GM19351 (cell line): ENCODE data around the gene TBC1D20.
A peak's percentile ranks its signal among the peaks of the same experiment; 100 is the strongest.
"Not testable (repeated sequence)": the region's sequence is repeated elsewhere in the genome, so short reads cannot be mapped to it uniquely, and the experiment has no call there.

Experiments
- ATAC-seq: cut with Tn5 transposase; IDR thresholded peaks from one replicate; pipeline ENCODE4 v1.9.1; 2021; ENCODE audit warnings: mild to moderate bottlenecking, moderate library complexity; ENCODE audit not compliant: unreplicated experiment

The TBC1D20 gene

GRCh38 chr20:476561-477249 lies 14.4 kb upstream of the TBC1D20 start:
- ATAC-seq: not testable (repeated sequence)

- ATAC-seq: no peak
These were observed 13.4 kb upstream of the TBC1D20 start for GRCh38 chr20:475463-476357.

DNA sequence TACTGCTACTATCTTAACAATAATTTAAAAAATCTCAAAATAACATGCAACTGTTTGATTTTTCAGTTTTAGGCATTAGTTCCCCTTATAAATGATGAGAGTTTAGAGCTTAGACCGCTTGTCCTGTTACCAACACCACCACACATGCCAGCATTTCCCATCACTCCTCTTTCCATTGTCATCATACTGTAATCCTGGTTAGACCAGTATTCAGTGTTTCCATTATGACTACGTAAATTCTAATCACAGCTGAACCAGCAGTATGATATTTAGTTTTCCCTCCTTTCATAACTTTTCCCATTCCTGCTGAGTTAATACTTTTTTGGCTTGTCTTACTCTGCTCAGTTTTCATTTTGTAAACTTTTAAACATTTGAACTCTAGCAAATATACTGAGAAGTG lies 12.2 kb upstream of the TBC1D20 start:
- ATAC-seq: no peak

- ATAC-seq: no peak
These were observed 10.6 kb upstream of the TBC1D20 start for GRCh38 chr20:472889-473292.

DNA sequence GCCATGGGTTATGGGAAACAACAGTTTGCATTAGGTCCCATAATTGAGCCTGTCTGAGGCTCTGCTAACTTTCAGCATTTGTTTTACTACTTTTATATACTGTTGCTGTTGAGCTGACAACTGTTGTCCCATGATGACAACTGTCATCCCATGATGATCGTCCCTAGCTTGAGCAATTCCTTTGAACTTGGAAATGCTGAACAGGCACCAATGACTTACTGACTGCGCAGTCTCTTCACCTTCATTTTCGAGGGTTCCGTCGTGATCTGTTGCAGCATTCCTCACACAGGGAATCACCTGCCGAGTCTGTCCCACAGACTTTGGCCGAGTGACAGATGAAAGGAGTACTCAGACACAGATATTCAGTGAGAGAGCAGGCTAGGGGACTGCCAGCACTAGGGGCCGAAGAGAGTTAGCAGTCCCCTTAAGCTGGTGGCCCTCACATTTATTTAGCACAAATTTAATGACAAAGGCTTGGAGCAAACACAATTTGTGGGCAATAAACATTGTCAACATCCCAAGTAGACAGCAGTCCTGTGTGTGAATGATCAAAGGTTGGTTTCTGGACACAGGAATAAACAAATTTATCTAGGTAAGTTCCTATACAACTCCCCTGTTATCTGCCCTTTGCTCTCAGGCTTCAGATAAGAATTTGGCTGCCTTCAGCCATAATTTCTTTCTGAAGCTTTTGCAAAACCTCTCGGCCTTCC lies 10.0 kb upstream of the TBC1D20 start:
- no peak for ATAC-seq

DNA sequence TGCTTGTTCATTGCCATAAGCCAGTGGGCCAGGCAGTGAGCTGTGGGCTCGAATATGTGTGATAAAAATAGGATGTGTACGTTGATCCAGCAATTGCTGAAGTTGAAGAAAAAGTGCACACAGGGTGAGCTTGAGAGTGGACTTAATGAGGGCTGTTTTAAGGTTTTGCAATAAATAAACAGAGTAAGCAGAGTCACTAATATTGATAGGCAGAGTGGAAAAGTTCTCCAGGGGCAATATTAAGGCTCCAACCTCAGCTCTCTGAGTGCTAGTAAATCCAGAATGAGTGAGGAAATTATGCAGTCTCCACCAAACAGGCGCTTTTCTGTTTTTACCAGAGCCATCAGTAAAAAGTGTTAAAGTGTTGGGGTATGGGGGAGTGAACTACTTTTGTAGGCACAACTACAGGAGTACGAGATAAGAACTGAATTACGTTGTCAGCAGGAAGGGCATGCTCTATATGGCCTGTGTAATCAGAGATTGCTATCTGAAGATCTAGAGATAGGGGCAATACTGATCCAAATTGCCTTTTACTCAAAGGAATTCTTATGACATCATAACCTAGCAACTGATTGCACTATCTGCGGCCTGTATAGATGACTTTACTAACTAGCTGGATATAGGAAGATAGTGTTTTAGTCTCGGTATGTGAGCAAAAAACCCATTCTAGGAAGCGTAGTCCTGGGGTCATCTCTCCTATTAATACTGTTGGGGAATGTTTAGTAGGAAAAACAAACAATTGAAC lies 7.6 kb upstream of the TBC1D20 start:
- no peak for ATAC-seq

DNA sequence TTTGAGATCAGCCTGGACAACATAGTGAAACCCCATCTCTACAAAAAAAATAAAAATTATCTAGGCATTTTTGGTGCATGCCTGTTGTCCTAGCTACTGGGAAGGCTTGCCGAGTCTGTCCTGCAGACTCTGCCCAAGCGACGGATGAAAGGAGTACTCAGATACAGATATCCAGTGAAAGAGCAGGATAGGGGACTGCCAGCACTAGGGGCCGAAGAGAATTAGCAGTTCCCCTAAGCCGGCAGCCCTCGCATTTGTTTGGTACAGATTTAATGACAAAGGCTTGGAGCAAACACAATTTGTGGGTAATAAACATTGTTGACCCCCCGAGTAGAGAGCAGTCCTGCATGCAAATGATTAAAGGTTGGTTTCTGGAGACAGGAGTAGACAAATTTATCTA lies 5.4 kb upstream of the TBC1D20 start:
- ATAC-seq: no peak

GRCh38 chr20:461254-462198 lies 807 bp downstream of the TBC1D20 start:
- peak; percentile 45 for ATAC-seq

DNA sequence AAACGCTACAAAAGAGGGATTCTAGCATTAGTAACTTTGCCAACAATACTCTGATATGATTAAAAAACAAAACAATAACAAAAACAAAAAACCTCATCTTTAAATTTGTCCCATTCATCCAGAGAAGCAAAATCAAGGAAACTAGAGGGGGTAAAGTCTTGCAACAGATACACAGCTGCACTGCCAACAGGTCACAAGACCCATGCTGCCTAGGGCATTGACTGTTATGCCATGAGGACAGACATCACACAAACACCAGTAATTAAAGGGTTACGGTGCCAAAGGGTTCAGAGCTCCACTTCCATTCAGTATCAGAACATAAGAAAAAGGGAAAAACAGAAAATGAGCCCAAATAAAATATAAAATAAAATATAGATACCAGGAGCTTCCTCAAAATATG lies 1.6 kb downstream of the TBC1D20 start:
- ATAC-seq: no peak

DNA sequence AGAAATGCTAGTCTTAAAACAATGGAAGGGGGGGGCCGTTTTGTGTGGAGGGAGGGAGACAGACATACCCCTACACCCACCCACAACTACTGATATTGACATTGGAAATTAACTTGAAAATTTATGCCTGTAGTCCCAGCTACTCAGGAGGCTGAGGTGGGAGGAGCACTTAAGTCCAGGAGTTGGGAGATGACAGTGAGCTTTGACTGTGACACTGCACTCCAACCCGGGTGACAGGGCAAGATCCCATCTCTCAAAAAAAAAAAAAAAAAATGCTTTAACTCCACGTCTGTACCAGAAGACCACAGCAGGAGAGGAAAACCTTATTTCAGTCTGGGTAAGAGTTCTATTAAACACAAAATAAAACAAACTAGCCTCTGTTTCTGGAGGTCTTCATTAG lies 2.2 kb downstream of the TBC1D20 start:
- ATAC-seq: no peak

- ATAC-seq: no peak
These were observed 3.6 kb downstream of the TBC1D20 start for GRCh38 chr20:458776-459175.

DNA sequence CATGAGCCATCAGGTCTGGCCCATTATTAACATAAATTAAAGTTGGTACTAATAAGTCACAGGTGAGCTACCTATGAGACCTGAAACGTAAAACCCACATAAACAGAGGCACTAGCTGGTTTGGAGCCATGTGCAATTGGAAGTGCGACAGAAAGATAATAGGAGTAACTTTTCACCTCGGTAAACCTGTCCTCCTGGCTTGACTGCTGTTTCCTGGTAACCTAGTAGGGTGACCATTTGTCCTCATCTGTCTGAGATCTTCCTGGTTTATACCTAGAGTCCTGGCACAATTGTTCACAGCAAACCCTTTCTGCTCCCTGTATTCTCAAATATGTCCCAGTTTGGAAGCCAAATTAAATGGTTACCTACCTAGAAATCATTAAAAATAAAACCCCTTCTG lies 7.4 kb downstream of the TBC1D20 start:
- ATAC-seq: no peak

DNA sequence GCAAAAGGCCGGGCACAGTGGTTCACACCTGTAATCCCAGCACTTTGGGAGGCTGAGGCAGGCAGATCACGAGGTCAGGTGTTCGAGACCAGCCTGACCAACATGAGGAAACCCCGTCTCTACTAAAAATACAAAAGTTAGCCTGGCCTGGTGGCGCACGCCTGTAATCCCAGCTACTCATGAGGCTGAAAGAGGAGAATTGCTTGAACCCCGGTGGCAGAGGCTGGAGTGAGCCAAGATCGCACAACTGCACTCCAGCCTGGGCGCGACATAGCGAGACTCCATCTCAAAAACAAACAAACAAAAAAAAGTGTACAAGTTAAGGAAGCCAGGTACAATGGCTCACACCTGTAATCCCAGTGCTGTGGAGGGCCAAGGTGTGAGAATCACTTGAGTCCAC lies 10.3 kb downstream of the TBC1D20 start:
- not testable (repeated sequence) for ATAC-seq

DNA sequence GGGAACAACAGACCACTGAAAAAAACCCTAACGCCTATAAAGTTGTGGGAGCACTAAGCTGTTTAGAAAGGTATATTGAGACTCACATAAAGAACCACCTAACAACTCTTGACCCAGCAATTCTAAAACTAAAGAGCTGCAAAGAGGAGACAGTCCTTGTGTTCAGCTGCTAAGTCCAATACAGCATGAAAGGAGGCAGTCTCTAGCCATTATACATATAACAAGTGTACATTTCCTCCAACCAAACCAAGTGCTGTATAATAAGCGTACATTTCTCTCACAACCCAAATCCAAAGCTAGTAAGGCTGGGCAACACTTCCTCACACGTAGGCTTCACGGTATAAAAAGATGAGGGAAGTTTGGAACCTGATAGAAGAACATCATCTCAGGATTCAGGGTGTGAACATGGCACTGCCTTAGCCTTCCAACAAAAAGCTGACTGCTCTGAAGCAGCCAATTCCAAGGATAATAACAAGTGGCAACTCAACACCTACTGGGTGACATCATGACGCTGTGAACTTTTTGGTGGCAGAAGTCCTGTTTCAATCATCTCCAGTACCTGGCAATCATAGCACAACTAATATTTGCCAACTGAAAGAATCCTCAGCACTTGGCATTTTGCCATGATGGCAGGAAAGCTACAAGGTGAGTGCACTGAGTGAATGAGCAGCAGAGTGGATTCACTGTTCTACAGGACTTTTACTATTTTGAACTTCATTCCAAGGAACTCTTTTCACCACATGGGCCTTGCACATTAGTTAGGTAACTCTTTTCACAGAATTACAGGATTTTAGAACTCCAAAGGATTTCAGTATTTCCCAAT lies 16.6 kb downstream of the TBC1D20 start:
- no peak for ATAC-seq

GRCh38 chr20:444862-445426 lies 17.4 kb downstream of the TBC1D20 start:
- no peak for ATAC-seq

DNA sequence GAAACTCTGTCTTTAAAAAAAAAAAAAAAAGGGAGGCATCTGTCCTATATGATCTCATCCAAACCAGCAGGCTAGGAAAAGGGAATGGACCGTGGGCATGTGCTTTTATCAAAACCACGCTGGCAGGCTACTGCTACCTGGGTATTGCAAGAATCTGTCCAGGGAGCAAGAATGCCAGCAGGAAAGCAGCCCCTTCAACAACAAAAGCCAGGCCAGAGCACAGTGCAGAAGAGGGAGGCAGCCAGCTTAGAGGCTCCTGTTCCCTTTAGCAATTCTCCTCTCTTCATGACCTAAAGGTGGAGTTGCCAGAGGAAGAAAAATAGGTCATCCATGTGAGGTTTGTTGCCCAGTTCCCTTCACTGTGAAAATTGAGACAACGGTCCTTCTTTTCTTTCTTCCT lies 18.2 kb downstream of the TBC1D20 start:
- no peak for ATAC-seq

- ATAC-seq: no peak
These were observed 19.0 kb downstream of the TBC1D20 start for GRCh38 chr20:443223-443775.

GRCh38 chr20:440636-441035 lies 21.7 kb downstream of the TBC1D20 start:
- ATAC-seq: no peak
